HG03175 (cell line): ENCODE data around the gene NGF.
"Not testable (repeated sequence)": the region's sequence is repeated elsewhere in the genome, so short reads cannot be mapped to it uniquely, and the experiment has no call there.

Experiments used
- ATAC-seq: cut with Tn5 transposase; IDR thresholded peaks from one replicate; pipeline ENCODE4 v1.9.1; 2021; ENCODE audit warnings: mild to moderate bottlenecking, moderate library complexity; ENCODE audit not compliant: unreplicated experiment

The NGF gene

GRCh38 chr1:115337633-115338456 is at the start of gene NGF:
TSS of gene NGF (minus strand) at chr1:115338249. CDS start at chr1:115286795, 51,454 bp downstream.
- ATAC-seq, result no peak

- not testable (repeated sequence) for ATAC-seq
Measured at GRCh38 chr1:115383455-115383854, 45.4 kb upstream of the NGF start.

- ATAC-seq, result no peak
Measured at GRCh38 chr1:115379943-115380342, 41.9 kb upstream of the NGF start.

DNA sequence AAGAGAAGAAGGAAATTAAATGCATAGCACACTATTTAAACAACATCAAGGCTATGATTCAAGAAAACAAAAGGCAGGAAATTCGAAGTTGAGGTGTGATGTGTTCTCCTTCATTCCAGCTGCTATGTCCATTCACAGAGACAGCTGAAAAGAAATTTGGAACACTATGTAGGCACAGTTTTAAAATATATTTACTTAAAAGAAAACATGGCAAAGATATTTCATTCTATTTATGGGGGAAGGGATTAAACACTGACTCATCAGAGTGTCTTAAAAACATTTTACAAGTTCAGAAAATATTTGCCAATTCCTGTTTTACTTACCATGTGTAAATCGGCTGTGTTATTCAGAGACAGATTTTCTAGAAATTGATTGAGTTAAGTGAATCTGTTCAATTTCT is 39.4 kb upstream of the NGF start:
- no peak for ATAC-seq

- ATAC-seq, result no peak
Measured at GRCh38 chr1:115374598-115374997, 36.5 kb upstream of the NGF start.

GRCh38 chr1:115373305-115373704 is 35.3 kb upstream of the NGF start:
- no peak for ATAC-seq

DNA sequence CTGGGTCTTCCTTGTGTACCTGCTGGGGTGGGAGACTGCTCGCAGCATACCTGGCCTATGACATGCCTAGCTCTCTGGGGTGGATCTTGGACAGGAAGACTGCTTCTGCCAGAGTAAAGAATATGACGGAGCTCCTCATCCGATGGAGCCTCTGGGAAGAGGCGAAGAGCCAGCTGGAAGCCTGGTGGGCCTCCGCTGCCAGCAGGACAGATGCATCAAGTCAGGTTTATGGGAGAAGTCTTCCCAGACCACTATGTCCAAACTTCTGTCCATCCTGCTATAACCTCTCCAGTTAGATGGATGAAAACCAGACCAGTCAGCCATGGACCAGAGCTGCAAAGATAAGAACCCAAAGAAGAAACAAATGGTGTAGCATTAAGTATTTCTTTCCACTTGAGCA is 27.7 kb upstream of the NGF start:
- no peak for ATAC-seq

- ATAC-seq, result no peak
Measured at GRCh38 chr1:115364780-115365155, 26.7 kb upstream of the NGF start.

DNA sequence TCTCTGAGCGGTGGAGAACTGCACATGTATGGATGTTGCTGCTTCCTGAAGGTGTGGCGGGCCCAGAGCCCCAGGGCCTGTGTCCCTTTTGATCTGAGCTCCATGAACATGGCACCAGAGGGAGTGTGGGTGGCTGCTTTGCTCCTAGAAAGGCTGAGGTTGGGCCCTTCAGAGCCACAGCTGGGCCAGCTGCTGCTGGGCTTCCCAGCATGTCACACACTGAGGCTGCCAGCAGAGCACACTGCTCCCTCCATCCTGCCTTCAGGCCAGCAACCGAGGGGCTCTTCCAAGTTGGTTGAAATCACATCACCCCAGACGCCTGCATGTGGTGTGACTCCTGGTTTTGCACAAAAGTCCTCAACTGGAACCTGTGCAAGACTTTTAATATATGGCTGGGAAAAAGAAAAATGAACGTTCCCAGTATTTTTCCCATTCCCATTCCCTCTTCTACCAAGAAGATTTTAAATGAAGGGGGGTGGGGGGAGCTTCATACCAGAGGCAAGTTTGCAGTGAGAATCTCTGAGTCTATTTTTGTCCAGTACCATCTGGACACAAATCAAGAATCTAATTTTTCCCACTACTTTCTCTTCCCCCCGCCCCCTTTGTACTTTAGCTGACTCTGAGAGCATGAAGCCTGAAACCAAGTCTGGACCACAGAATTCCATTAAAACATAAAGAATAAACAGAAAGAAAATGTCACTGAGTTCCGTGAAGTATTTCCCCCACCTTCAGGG is 26.2 kb upstream of the NGF start:
- no peak for ATAC-seq

GRCh38 chr1:115363171-115363570 is 25.1 kb upstream of the NGF start:
- no peak for ATAC-seq

DNA sequence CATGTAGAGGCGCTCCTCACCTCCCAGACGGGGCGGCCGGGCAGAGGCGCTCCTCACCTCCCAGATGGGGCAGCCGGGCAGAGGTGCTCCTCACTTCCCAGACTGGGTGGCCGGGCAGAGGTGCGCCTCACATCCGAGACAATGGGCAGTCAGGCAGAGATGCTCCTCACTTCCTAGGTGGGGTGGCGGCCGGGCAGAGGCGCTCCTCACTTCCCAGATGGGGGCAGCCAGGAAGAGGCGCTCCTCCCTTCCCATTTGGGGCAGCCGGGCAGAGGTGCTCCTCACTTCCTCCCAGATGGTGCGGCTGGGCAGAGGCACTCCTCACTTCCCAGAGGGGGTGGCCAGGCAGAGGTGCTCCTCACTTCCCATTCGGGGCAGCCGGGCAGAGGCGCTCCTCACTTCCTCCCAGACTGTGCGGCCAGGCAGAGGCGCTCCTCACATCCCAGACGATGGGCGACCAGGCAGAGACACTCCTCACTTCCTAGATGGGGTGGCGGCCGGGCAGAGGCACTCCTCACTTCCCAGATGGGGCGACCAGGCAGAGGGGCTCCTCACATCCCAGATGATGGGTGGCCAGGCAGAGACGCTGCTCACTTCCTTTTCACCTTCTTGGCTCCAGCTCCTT is 22.6 kb upstream of the NGF start:
- ATAC-seq, result not testable (repeated sequence)

GRCh38 chr1:115359787-115360452 is 21.9 kb upstream of the NGF start:
- not testable (repeated sequence) for ATAC-seq

DNA sequence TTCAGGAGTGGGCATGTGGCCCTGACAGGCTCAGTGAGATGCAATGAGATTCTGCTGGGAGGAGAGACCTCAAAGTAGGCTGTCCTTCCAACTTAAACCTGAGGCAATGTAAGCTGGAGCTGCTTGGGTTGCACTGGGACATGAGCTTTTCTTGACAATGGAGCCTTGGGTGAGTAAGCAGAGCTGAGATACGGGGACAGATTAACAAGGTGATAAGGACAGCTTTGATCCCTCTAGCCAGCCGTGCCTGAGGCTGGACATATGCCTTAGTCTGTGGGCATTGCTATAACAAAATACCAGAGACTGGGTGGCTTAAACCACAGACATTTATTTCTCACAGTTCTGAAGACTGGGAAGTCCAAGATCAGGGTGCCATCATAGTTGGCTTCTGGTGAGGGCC is 18.3 kb upstream of the NGF start:
- no peak for ATAC-seq

DNA sequence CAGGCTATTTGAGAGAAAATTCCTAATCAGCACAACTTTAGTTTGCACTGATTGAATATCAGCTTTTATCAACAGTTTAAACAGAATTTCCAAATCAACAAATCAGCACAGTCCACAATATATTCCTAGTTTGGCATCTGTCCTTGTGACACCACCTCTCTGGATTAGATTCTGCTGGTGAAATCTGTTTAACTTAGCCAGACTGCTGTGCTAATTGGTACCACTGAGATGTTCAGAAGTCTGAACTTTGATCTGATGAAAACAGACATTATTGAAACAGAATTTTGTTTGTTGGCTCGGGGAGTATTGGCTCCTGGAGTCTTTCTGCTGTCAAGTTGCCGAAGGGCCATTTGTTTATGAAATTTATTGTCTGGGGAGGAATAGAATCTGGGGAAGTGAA is 17.0 kb upstream of the NGF start:
- ATAC-seq, result no peak

- no peak for ATAC-seq
Measured at GRCh38 chr1:115351143-115351542, 13.1 kb upstream of the NGF start.

- no peak for ATAC-seq
Measured at GRCh38 chr1:115348636-115349035, 10.6 kb upstream of the NGF start.

DNA sequence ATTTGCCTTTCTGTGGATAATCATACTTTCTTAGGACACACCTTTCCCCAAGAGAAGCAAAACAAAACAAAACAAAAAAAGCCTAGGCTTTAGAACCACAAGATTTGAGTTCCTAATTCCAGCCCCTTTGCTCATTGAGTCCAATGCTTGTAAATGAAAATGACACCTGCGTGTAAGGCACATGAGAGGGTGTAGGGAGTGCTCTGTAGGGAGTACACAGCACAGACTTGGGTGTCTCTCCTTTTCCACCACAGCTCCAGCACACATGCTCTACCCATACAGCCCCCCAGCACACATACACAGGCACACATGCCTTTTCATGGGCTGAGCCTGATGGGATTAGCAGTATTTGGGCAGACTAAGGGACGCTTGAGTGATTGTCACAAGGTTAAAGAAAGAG is 9.2 kb upstream of the NGF start:
- ATAC-seq, result no peak

DNA sequence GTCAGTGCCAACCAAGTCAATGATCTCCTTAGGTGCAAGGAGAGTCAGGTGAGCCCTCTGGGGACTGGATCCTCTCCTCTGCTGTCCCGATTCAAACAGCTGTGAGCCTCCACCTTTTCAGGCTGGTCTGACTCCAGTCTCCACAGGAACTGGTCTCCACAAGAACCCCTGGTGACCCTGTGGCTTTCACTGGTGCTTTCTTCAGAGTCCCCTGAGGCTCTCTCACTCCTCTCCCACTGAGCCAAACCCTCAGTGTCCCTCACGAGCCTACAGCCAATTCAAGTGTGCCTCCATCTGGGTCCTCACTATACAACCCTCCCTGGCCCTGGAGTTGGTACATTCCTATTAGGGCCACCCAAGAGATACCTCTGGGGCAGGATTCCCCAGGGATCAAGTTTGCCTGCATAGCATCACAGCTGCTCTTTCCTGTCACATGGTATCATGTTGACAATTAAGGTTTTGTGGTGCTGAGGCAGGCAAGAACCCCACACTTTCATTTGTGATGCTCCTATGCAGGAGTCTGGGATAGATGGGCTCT is 5.2 kb upstream of the NGF start:
- ATAC-seq, result no peak

- ATAC-seq, result no peak
Measured at GRCh38 chr1:115341948-115342347, 3.9 kb upstream of the NGF start.

DNA sequence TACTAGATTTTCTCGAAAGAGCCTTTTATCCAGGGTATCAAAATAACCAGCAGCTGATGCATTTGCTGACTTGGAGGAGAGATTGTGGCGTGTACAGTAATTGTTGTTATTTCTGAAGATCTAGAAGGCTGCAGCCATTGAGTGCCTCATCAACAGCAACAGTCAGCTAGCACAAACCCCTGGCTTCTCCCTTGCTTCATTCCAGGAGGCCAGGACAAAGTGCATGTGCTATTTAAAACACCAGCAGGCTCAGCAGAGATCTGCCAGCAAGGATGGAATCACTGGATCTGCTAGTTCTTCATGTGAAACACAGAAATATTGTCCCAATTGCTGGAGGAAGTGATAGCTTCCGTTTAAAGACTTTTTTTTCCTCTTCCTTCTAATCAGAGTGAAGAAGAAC is 2.8 kb upstream of the NGF start:
- no peak for ATAC-seq

DNA sequence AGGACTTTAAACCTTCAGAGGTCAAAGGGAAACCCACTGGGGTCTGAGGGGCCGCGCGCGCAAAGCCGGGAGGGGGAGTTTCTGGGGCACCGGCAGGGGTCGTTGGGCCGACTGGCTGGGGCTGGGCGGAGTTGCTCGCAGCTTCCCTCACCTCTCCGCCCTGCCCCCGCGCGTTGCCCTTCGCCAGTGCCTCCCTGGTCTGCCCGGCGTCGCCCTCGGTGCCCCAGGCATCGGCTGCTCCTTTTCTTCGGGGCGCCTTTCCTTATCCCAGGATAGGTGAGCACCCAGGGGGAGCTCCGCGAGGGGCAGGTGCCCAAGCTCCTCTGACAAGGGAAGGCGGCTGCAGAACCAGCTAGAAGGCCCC is 390 bp upstream of the NGF start:
- ATAC-seq, result no peak
